Measurements from ENCODE around the gene S1PR5.

GRCh38 chr19:10551698-10552301 is 34.6 kb upstream of the S1PR5 start:
- TF ChIP-seq CTCF (IDR thresholded peaks at IDR 0.05) (no peak), EP300 (IDR thresholded peaks at IDR 0.05) (no peak)
